Measurements from ENCODE around the gene EFNA5.
"Not testable (repeated sequence)": the region's sequence is repeated elsewhere in the genome, so short reads cannot be mapped to it uniquely, and the experiment has no call there.

Gene EFNA5

DNA sequence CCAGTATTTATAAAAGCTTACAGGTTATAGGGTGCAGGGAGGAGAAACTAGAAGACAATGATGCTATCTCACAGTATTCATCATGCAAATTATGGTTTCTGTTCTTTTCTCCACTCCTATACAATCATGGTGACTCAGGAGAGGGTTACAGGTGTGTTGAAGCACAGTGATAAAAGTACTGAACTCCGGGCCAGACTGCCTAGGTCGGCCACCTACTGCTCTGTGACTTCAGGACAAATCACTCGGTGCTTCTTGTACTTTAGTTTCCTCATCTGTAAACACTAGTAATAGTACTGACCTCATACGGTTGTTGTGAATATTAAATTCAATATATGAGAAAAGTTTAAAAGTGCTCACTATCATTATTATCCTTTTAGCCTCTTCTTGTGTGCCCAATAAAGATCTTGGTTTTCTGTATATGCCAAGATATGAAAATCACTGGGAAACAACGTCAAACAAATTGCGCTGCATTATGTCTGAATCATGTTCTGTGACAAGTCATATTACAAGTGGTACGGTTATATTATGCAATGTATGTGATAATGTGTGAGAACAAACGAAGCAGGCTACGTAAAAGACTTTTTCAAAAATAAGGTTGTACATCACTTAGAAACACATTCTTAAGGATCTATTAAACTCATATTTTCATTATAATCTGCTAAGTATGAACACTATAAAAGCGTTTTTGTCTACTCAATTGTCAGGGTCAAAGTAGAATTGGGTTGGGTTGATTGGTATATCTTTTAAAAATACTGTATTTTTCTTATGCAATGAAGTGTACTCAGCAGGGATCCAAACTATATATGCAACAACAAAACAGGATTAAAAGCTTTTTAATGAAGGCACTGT, 153.3 kb downstream of the EFNA5 start:
- no peak for DNase-seq (ENCODE audit: low read depth)

DNA sequence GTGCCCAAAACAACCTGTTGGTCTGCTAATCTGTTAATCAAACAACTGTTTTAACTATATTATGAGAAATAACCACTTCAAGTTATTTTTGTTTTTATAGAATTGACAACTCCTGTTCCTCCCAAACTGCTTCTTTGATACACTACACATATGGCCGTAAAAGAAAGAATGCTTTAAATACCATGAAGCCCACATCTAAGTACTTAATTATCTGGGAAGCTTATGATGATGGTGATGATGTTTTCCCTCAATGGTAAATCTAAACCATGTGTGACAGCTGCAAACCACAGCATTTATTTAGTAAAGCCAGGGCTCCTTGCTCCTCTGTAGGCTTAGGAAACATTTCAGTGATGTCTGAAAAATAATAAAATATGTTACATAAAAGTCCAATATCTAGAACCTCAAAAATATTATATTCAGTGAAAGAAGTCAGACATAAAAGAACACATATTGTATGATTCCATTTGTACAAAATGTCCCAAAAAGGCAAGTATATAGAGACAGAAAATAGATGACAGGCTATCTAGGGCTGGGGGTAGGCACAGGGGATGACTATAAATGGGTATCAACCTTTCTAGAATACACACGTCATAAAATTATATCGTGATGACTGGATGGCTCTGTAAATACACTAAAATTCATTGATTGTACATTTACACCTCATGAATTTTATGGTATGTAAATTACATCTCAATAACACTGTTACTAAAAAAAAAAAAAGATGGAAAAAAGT, 154.1 kb downstream of the EFNA5 start:
- DNase-seq (ENCODE audit: low read depth) = no peak

DNA sequence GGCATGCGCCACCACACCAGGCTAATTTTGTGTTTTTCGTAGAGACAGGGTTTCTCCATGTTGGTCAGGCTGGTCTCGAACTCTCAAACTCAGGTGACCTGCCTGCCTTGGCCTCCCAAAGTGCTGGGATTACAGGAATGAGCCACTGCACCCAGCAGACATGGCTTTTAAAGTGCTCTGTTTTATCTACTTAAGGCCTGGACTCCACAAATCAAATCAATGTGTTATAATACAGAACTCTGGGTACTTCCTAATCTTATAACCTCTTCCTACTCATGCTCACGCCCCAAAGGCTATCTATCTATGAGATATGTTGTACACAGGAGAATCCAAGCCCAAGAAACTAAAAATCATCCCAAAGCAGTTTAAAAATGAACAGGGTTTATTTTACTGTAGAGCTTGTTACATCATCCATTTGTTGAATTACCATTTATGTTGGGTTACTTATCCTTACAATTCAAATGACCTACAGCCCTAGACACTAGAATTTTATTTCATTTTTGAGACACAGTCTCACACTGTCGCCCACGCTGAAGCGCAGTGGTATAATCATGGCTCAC, 155.1 kb downstream of the EFNA5 start:
- DNase-seq (ENCODE audit: low read depth) = no peak

DNA sequence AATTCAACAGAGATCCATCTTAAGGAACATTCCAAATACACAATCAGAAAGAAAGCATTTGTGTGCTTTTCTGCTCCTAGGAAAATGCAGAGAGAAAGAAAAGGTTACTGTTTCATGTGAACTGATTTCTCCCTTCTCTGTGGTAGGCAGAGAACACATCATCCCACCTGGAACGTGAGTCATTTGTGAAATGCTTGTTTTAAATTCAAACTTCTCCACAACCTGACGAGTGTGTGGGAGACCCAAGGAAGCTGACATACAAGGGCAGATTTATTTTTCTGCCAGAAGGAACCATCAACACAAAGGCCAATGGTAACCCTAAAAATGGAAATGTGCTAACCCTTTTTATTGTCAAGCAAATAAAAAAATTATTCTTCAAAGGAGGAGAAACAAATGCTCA, 156.4 kb downstream of the EFNA5 start:
- no peak for DNase-seq (ENCODE audit: low read depth)

DNA sequence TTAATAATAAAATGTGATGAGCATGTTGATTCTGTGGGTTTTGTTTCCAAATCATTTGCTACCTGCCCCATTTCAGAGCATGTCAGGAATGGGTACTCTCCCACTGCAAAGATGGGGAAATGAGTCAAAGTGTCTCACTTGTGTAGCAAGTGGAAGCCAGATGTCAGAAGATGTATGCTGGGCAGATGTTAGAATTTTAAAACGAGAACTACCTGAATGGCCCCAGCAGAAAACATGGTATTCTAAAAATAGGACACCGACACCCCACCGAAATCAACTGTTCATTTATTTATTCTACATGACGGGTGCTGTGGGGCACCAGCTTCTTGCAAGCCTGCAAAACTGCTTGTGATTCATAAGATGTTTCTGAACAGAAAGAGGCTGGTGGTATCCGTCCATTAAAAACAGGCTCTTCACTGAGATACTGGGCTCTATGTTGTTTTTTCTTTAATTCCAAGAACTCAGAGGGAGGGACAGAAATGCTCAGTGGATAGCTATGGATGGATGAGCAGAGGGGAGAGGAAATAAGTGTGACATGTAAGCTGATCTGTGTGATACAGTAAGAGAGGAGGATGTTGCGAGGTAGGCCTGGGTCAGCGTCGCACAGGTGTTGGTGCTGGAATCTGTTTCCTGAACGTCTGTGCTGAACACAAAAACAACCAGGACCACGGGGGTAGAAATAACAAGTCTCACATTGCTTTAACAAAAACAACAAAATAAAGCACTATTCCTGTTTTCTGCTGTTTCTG, 157.2 kb downstream of the EFNA5 start:
- no peak for DNase-seq (ENCODE audit: low read depth)

DNA sequence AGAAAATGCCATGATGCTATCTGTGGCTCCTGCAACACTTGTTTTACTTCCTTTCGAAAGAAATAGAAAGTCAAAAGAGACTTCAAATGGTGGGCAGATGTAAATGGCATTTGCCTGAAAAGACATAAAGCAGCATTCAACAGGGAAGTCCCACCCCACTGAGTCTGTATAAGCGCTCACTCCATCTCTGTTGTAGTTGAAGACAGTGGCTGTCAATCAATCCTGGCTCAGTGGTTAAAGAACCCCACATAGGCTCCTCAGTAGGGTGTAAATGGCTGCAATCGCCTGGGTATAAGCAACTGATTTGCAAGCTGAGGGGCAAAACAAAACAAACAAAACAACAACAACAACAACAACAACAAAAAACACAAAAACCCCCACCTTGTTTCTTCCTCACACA, 158.7 kb downstream of the EFNA5 start:
- DNase-seq (ENCODE audit: low read depth) = no peak

DNA sequence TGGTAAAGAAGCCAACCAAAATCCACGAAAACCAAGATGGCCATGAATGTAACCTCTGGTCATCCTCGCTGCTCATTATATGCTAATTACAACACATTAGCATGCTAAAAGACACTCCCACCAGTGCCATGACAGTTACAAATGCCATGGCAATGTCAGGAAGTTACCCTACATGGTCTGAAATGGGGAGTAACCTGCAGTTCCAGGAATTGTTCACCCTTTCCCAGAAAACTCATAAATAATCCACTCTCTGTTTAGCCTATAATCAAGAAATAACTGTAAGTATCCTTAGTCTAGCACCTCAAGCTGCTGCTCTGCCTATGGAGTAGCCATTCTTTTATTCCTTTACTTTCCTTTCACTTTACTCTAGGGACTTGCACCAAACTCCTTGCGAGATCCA, 160.6 kb downstream of the EFNA5 start:
- no peak for DNase-seq (ENCODE audit: low read depth)

DNA sequence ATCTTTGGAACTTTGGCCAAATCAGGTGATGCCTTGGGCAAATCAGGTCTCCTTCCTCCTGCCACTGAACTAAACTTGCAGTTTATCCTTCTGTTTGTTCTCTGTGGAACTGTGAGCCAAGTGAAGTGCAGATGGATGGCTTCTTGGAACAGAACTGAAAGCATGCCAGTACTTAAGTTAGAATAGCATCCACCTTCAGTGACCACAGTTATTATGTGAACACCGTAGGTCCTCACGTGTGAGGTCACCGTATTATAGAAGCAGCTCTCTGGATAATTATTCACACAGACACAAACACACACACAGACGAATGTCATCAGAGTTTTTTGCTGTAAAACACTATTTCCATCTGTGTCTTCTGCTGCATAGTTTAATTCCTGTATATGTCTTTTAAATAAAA, 162.6 kb downstream of the EFNA5 start:
- DNase-seq (ENCODE audit: low read depth) = no peak

DNA sequence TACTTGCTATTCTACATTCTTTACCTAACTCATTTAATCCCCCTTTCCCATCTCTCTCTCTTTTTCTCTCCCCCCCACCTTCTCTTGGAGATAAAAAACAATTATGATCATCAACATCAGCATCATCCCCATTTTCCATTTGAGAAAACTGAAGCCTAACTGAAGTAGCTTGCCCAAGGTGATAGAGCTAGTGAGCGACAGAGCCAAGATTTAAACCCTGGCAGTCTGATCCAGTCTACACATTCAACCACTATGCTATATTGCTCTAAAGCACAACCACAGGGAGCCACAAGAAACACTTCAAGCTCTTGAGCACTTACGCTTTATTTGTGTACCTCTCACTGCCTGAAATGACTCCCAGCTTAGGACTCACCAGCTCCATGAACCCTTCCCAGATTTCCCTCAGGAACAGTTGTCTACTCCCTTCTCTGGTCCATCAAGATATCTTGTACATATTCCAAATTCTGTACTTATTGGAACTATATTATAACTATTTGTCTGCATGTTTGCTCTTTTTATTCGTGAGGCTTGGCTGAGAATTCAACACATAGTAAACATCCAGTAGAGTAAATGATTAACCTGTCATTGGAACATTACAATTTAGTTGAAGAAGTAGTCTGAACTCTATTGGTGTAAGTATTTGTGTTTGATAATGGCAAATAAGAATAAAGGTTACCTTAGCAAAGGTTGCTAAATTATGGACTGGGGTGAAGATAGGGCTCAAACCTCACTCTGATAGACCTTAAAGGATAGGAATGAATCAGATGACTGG, 164.8 kb downstream of the EFNA5 start:
- DNase-seq (ENCODE audit: low read depth) = no peak

DNA sequence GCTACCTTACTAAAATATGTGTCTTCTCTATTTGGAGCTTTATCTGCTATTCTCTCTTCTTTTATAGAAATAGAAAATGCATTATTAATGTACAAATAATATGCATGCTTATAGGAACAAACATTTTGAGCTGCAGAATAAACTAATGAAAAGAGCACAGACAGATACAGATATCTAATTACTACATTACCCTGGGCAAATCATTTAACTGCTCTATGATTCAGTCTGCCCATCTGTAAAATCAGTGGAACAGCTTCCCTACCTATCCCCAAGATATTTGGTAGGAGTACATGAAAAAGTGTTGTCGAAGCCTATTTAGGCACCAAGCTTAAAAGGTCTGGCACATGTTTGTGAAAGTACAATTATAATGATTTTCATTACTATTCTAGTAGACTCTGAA, 166.3 kb downstream of the EFNA5 start:
- no peak for DNase-seq (ENCODE audit: low read depth)

DNA sequence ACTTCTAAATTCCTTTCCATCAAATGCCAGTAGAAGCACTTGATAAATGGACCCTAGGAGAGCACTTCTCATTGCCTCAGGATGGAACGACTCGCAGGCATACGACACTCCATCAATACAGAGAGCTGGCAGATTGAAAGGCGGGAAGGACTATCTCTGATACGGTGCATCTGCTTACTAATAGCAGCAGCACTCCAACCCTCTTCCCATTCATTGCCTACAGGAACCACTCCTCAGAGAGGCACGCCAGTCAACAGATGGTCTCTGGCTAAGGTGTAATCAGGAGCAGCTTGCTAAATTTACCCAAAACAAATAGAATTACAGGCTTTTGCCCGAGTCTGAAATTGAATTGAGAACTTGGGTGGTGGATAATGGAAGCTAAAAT, 168.1 kb downstream of the EFNA5 start:
- DNase-seq (ENCODE audit: low read depth) = no peak

DNA sequence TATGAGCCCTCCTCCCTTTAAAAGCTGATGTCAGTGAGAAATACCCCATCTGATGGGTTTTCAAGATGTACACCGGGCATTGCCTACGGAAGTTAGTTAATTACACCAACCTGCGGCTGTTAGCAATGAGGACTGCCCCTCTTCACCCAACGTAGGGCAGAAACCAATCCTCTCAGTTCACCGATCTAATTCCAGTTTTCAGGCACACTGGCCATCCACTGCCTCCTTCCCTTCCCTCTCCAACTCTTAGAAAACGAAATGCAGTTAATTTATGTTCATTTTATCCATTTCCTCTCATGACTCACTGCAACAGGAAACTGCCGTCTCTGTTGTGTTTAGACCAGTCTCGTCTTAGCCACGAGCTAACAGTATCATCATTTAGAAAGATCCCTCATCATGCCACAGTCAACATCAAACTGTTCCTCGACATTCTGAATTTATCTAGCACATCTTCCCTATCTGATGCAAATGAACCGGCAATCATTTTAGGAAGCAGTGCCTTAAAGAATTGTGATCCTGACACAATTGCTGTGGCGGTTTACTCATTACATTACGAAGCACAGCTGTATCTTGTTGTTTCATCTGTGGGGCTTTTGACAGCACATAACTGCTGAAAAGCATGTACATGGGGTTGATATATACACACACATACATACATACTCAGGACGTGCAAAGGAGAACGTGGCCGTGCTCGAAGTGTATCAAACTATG, 168.6 kb downstream of the EFNA5 start:
- no peak for DNase-seq (ENCODE audit: low read depth)

DNA sequence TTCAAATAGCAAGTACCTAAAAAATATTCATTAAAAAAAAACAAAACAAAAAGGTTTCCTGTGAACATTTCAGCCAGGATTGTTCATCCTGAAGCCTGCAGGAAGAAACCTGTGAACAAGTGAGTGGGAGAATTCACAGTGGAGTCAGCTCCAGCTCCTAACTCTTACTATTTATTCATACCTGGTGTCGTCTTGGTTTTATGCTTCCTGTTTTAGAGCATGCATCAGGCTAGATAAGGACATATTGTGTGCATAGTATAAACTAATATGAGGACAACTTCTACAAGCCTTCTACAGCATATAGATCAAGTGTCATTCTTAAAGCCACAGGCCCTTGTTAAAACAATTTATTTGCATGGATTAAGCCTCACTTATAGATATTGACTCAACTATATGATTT, 169.9 kb downstream of the EFNA5 start:
- DNase-seq (ENCODE audit: low read depth) = no peak

DNA sequence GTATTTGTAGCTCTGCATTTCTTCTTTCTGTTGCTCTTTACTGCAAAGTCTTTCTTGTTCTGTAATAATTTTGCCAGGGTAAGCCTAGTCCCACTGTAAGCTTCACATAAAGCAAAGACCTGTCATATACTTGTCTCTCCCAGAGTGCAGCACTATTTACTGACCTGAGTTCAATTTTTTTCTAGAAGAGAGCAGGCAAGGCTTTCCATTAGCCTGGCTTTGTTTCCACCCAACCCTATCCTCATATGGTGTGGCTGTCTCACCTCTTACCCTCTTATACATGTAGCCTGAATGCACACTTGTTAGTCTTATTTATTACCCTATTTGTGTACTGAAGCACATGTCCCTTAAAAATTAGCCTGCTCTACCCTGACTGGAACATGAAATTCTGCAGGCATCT, 170.4 kb downstream of the EFNA5 start:
- no peak for DNase-seq (ENCODE audit: low read depth)

DNA sequence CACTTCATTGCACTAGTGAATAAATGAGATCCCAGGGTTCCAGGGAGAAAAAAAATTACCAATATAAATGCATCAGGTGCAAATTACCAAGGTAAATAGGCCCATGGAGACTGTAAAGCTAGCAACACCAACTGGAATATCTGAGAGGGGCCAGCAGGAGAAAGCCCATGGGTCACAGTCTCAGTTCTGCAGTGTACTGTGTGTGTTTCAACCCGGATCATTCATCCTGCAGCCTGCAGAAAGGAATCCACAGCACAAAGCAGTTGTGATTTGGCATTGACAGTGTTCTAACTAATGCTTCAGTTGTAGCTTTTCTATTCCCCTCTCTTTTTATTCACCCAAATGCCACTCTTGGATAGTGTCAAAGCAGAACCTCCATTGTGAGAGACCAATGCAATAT, 171.0 kb downstream of the EFNA5 start:
- no peak for DNase-seq (ENCODE audit: low read depth)

DNA sequence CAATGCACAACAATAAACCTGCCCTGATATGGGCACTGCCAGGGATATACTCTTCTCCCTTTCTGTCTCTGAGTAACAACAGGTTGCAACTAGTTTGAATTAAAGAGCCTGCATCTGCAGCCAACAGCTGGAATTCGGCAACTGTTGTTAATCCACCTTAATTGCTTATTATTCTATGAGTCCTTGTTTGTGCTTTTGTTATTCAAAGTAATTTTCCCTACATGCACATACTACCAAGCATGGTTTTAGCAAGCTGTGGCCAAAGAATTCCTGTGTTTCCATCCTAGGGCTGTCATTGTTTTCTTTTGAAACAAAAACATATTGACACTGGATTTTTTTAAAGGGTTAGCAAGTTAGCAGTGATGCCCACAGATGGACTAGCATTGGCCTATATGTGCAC, 171.5 kb downstream of the EFNA5 start:
- no peak for DNase-seq (ENCODE audit: low read depth)

DNA sequence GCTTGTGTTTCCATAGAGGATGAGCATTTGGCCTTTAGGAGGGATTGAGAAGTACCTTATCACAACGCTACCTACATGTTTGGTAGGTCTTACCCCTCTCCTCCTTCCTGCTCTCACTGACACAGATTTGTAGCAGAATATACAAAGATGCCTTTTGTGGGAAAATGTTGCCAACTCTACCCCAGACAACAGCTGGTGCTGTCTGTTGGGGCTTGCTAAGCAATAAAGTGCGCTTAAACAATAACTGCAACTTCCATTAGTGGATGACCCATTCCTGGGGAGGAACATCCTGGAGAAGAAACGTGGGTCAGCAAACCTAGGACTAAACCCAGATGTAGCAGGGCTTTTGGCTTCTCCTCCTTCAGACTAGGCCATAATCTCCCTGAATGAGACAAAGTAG, 174.3 kb downstream of the EFNA5 start:
- DNase-seq (ENCODE audit: low read depth) = no peak

DNA sequence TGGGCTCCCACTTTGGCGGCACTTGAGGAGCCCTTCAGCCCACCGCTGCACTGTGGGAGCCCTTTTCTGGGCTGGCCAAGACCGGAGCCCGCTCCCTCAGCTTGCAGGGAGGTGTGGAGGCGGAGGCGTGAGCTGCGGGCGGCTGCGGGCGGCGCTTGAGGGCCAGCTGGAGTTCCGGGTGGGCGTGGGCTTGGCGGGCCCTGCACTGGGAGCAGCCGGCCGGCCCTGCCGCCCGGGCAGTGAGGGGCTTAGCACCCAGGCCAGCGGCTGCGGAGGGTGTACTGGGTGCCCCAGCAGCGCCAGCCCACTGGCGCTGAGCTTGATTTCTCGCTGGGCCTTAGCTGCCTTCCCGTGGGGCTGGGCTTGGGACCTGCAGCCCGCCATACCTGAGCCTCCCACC, 176.6 kb downstream of the EFNA5 start:
- not testable (repeated sequence) for DNase-seq (ENCODE audit: low read depth)

DNA sequence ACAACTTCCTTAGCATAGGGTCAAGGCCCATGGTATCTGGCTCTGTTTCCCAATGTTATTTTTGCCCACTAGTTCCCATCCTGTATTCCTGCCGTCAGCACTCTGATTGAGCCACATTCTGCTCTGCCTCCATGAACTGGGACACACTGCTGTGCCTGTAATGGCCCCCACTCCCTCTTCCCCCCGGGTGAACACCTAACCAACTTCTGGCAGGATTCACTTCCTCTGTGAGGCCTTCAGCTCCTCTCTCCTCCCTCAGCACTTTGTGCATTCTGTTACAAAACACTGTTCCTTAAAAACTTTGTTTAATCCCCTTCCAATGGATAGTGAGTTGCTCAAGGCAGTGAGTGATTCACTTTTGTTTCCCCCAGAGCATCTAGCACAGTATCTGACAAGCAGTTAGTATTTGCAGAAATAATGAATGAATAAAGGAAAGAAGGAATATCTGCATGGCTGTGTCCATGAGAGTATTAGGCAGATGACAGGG, 183.6 kb downstream of the EFNA5 start:
- DNase-seq (ENCODE audit: low read depth) = no peak

DNA sequence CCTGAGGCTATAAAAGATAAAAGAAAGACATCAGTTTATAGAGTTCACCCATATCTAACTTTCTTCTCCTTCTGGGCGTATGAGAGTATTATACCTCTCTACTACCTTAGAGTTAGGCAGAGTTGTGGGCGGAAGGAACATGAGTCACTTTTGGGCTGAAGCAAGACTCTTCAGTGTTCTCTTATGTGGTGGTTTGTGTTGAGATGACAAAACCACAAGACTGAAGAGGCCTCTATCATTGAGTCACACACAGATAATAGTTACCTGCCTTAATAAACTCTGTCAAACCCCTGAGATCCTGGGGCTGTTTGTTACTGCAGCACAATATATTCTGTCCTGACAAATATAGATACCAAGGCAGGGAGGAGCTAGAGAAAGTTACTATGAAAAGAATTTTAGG, 184.2 kb downstream of the EFNA5 start:
- DNase-seq (ENCODE audit: low read depth) = peak; percentile 13

DNA sequence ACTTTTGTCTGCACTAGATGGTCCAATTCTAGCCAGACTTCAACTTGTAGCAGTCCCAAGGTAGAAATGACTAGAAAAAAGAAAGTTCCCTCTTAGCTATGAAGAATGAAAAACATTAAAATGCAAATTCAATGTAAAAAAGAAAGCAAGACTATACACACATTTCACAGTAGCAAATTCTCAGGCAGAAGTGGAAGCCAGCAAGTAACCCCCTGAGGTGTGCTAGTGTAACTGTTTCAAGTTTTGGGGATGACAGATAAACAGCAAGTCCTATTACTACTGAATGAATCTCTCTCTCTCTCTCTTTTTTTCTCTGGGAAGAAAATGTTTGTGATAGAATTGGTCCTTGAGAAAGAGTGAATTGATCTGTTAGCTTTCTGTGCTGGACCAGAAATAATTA, 185.6 kb downstream of the EFNA5 start:
- no peak for DNase-seq (ENCODE audit: low read depth)
